ENCODE measurements around the gene CDKL5.

- peak in 3 of 6 experiments; percentile 20 to 36 (median 27) for TF ChIP-seq CTCF (IDR thresholded peaks at IDR 0.05)
- no peak for TF ChIP-seq POLR2A (IDR thresholded peaks at IDR 0.05)
- no peak for TF ChIP-seq POLR2AphosphoS5 (IDR thresholded peaks at IDR 0.05)
- no peak for TF ChIP-seq EP300 (IDR thresholded peaks at IDR 0.05)
These were observed 47.6 kb upstream of the CDKL5 start for GRCh38 chrX:18377796-18378195.

Data from upper lobe of left lung (tissue), 4 donors.